Stimulated activated CD4-positive, alpha-beta T cell treated with anti-CD3 and anti-CD28 coated beads, Interleukin-15, amount 100 ng/mL, for 48 hours (primary cell): ENCODE data around the gene AP5Z1.
"Not testable (repeated sequence)": the region's sequence is repeated elsewhere in the genome, so short reads cannot be mapped to it uniquely, and the experiment has no call there.

Source experiments
- DNase-seq, 2 donors: peaks; one replicate each; pipeline ENCODE4 v3.0.0-alpha.2; 2020; ENCODE audit warnings: low read depth in 2 of 2

Gene AP5Z1

DNA sequence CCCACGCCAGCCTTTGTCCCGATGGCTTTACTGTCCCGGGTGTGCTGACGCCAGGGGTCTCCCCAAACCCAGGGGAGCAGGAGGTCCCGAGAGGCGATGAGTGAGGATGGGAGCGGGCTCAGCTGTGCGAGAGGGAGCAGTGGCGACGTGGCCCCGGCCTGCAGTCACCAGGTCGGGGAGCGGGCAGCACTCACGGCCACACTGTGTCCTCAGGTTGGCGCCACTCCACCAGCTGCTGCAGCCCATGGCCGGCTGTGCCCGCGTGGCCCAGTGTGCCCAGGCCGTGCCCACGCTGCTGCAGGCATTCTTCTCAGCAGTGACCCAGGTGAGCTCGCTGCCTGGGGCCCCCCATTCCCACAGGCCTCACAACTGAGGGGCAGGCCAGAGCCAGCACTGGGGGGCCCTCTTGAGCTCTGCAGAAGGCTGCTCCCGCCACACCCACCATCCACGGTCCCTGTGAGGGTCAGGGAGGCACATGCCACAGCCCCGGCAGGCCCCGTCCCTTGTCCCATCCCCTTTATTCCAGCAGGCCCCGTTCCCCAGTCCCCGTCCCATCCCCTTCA is 13.3 kb downstream of the AP5Z1 start:
- DNase-seq: no peak

DNA sequence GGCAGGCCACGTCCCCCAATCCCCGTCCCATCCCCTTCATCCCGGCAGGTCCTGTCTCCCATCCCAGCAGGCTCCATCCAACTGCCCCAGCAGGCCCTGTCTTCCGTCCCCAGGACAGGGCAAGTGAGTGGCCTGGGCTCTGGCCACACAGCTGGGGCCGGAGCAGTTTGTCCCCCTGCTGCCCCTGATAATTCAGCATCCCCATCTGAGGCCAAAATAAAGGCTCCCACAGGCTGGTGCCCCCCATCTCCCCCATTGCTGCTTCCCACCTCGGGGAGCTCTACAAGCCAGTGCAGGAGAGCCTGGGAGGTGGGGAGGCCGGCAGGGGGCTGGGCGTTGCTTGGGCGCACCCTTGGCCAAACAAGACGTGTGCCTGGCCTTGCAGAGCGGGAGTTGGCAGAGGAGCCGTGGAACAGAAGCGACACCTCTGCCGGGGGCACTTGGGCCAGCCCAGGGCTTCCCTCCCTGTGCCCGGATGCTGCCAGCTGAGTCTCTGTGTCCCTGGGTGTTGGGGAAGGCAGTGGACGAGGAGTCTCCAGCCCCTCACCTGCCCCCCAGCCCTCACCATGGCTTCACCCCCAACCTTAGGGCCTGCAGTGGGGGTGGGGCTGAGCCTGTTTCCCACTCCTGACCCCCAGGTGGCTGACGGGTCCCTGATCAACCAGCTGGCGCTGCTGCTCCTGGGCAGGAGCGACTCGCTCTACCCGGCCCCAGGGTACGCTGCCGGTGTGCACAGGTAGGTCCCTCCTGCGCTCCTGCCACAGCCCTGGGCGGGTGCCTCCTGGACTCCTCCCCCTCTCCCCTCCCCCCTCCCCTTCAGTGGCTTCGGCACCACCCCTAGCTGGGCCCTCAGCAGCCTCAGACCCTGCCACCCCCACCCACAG is 14.0 kb downstream of the AP5Z1 start:
- no peak for DNase-seq

DNA sequence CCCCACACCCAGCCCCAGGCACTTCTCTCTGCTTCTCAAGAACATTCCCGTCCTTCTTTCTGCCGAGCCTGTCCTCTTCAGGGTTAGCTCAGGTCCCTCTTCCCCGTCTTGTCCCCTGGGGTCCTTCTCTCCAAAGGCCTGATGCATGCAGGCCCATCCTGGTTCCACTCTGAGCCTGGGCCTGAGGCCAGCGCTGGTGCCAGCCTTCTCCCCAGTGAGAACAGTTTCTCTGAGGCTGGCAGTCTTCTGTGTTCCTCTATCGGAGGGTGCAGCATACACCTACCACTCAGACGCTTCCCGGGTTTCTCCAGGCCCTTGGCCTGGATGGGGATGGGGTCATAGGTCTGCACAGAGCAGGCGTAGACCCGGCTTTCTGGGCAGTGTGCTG is 14.6 kb downstream of the AP5Z1 start:
- DNase-seq: no peak

DNA sequence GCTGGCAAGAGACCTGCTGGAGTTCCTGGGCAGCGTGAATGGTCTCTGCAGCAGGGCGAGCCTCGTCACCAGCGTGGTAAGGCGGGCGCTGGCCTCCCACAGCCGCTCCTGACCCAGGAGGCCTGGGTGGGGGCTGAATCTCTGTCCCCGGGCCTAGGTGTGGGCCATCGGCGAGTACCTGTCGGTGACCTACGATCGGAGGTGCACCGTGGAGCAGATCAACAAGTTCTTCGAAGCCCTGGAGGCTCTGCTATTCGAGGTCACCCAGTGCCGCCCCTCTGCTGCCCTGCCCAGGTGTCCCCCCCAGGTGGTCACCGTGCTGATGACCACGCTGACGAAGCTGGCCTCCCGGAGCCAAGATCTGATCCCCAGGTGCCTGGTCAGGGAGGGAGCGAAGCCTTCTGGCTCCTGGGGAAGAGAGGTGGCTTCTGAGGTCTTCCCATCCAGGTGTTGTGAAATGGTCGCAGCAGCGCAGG is 15.1 kb downstream of the AP5Z1 start:
- DNase-seq: no peak

DNA sequence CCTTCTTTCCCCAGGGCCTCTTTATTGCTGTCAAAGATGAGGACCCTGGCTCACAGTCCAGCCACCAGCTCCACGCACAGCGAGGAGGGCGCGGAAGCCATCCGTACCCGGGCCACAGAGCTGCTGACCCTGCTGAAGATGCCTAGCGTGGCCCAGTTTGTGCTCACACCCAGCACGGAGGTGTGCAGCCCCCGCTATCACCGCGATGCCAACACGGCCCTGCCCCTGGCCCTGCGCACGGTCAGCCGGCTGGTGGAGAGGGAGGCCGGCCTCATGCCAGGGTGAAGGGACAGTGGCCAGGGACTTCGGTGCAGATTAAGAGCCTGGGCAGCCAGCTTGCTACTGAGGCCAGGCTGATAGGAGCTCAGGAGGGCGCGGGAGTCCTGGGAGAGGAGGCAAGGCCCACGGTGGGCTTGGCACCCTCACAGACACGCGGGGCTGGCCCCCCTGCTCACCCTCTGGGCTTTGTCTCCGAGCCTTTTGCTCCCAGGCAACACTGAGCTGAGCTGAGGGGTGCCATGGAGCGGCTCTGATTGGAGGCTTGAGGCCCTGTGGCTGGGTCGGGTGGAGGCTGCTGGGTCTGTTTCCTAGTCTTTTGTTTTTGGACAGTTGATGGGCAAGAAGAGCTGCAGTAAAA is 15.8 kb downstream of the AP5Z1 start:
- no peak for DNase-seq

- DNase-seq: peak; percentile 60 to 79
These were observed 16.5 kb downstream of the AP5Z1 start for GRCh38 chr7:4791738-4792536.

DNA sequence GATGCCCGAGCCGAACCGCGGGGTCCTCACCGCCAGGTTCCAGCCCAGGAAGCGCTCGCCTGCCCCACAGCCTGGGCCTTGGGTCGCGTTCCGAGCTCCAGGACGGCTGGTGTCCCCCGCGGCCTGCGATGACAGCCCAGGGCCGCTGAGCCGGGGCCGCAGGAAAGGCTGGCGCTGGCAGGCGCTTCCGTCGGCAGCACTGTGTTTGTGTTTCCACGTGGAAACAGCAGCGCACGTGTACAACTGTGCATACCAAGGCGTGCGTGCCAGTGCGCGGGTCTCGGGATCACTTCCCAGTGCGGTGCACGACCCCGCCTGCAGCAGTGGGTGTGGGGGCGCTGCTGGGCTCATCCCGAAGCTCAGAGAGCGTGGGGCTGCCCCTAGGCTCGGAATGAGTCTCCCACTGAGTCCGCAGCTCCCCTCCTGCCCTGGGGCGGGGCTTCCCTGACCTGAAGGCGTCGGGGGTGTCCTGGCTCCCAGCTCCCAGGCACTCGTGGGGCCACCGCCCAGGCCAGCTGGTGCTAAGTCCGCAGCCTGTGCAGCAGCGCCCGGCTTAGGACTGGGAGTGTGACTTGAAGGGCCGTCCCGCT is 17.2 kb downstream of the AP5Z1 start:
- DNase-seq: no peak

- DNase-seq: not testable (repeated sequence)
These were observed 18.1 kb downstream of the AP5Z1 start for GRCh38 chr7:4793385-4793993.

- not testable (repeated sequence) for DNase-seq
These were observed 18.7 kb downstream of the AP5Z1 start for GRCh38 chr7:4794171-4794570.

DNA sequence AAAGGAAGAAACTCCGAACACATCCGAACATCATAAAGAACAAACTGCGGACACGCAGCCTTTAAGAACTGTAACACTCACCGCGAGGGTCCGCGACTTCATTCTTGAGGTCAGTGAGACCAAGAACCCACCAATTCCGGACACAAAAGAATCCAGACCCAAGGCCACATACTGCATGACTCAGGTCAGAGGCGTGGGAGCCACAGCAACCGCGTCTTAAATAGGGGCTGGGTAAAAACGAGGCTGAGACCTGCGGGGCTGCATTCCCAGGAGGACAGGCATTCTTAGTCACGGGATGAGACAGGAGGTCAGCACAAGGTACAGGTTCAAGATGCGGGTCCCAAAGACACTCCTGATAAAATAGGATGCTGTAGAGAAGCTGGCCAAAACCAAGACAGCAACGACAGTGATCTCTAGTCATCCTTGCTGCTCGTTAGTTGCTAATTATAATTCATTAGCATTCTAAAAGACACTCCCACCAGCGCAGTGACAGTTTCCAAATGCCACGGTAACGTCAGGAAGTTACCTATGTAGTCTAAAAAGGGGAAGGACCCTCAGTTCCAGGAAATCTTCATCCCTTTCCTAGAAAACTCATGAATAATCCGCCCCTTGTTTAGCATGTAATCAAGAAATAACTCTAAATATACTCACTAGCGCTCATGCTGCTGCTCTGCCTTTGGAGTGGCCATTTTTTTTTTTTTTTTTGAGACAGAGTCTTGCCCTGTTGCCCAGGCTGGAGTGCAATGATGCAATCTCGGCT is 19.3 kb downstream of the AP5Z1 start:
- DNase-seq: no peak

- DNase-seq: no peak
These were observed 21.0 kb downstream of the AP5Z1 start for GRCh38 chr7:4796453-4796852.

GRCh38 chr7:4797858-4798705 is 22.7 kb downstream of the AP5Z1 start:
- DNase-seq: peak; percentile 32 to 65

- DNase-seq: no peak
These were observed 23.3 kb downstream of the AP5Z1 start for GRCh38 chr7:4798706-4799235.

DNA sequence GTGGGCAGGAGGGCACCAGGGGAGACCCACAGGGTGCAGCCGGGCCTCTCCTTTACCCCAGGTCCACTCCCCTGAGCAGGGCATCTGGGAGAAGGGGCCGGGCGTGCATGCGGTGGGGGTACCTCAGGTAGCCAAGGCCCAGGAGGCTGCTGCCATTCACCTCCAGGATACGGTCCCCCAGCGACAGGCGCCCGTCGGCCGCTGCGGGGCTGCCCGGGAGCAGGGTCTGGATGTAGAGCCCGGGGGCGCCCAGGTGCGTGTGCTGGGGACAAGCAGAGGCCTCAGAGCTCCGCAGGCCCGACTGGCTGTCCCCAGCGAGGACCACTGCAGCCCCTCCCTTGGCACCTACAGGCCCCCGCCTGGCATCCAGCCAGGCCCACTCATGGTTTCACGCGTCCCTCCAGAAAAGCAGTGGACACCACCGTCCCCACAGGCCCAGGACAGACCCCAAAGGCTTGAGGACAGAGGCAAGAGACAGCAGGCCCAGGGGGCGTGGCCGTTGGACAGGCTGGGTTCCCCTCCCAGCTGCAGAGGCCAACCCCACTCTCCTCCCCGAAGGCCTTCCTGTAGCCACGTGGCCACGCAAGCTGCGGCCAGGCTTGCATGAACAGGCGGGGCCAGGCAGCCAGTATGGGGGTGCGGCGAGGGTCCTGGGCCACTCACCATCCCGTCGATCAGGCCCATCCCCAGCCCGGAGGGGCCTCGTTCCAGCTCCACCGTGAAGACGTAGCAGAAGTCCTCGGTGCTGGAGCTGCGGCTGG is 24.3 kb downstream of the AP5Z1 start:
- no peak for DNase-seq

- no peak for DNase-seq
These were observed 25.1 kb downstream of the AP5Z1 start for GRCh38 chr7:4800487-4800886.

- no peak for DNase-seq
These were observed 25.8 kb downstream of the AP5Z1 start for GRCh38 chr7:4800926-4801838.

DNA sequence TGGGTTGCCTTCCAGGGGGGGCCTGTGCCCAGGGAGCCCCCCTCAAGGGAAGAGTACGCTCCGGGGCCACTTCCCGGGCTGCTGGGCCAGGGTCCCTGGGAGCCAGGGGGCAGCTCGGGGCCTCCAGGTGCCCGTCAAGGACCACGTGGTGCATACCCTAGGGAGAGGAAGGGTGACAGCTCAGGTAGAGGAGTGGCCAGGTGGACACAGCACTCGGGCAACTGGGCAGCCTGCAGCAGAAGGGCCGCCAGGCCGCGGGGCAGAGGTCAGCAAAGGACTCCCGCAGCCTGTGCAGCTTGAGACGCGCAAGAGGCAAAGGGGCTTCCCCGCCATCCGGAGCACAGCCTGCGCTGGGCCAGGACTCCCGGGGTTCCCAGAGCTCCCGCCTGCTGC is 26.4 kb downstream of the AP5Z1 start:
- no peak for DNase-seq
